Measurements from ENCODE around the gene UFL1. TPM values are rescaled to one million over a fixed set of nuclear protein-coding genes. Genes with fewer than 3 reads are reported as not detected.
"Not testable (repeated sequence)": the region's sequence is repeated elsewhere in the genome, so short reads cannot be mapped to it uniquely, and the experiment has no call there.

Gene UFL1
- total and polyA plus RNA-seq, 5 experiments from 2014 or later = 17.9 to 40.2 (median 22.6) TPM

DNA sequence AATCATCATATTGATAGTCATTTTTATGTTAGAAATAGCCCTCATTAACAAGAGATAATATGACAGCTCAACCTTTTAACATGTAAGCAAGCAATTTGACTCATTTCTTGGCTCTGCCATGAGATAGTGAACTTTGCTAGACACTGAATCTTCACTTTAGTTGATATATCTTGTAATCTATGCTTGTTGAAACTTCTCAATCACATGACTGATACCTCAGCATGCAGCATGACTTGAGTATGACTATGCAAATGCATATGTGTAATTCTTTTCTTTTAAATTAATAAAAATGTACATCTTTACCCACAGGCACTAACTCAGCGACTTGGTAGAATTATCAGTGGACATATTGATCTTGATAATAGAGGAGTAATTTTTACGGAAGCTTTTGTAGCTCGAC is 6.6 kb downstream of the UFL1 start:
- DNase-seq (no peak), ATAC-seq (no peak)
- H3K27ac Mint-ChIP-seq = no peak overlapping the region
- no peak overlapping the region for H3K4me3 Mint-ChIP-seq
- H3K4me1 Mint-ChIP-seq = peaks cover 9 to 50% (median 40%) of the 10 kb centered on the region in 4 donors
- H3K9me3 Mint-ChIP-seq = no peaks in the 10 kb centered on the region
- H3K27me3 Mint-ChIP-seq = no peaks in the 10 kb centered on the region
- peaks cover 12 to 74% (median 37%) of the 10 kb centered on the region in 3 donors for H3K36me3 Mint-ChIP-seq
- POLR2A ChIA-PET = no interaction called here

DNA sequence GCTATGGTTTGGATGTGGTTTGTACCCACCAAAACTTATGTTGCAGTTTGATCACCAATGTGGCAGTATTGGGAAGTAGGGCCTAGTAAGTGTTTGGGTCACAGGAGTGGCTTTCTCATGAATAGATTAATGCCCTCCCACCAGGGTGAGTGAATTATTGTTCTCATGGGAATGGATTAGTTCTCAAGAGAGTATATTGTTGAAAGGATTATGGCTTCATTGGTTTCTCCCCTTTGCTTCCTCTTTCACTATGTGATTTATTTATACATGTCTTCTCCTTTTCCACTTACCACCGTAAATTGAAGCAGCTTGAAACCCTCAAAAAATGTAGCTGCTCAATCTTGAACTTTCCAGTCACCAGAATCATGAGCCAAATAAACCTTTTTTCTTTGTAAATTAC is 10.8 kb downstream of the UFL1 start:
- no peak for DNase-seq
- POLR2A ChIA-PET = no interaction called here
- Mint-ChIP-seq H3K4me1 (peaks cover 9 to 40% (median 33%) of the 10 kb centered on the region in 4 donors), H3K27me3 (no peaks in the 10 kb centered on the region), H3K36me3 (peaks cover 7 to 73% (median 39%) of the 10 kb centered on the region in 3 donors), H3K4me3 (no peak overlapping the region), H3K27ac (peak overlapping the region in 2 of 10 donors; percentile 16 to 30), H3K9me3 (no peaks in the 10 kb centered on the region)
- no peak for ATAC-seq

DNA sequence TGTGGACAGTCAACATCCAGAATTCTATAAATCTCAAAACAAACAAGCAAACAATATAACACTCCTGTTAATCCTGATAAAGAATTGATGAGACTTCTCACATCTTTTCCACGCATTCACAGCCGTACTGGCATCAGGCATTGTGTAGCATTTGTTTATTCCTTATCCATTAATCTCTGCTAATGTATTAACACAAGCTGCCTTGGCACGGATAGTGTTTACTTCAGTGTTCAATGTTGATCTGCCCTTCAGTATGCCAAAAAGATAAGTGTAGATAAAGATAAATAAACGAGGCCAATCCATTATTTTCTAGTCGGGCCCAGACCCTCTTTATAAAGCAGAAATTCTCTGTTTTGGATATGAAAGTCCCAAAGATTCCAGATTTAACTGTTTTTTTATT is 16.1 kb downstream of the UFL1 start:
- POLR2A ChIA-PET = no interaction called here
- Mint-ChIP-seq H3K9me3 (no peaks in the 10 kb centered on the region), H3K36me3 (peaks cover 0 to 63% (median 18%) of the 10 kb centered on the region in 3 donors), H3K27me3 (no peaks in the 10 kb centered on the region), H3K4me1 (peaks cover 0 to 9% (median 2%) of the 10 kb centered on the region in 4 donors), H3K27ac (no peak overlapping the region), H3K4me3 (no peak overlapping the region)
- DNase-seq (no peak), ATAC-seq (no peak)

DNA sequence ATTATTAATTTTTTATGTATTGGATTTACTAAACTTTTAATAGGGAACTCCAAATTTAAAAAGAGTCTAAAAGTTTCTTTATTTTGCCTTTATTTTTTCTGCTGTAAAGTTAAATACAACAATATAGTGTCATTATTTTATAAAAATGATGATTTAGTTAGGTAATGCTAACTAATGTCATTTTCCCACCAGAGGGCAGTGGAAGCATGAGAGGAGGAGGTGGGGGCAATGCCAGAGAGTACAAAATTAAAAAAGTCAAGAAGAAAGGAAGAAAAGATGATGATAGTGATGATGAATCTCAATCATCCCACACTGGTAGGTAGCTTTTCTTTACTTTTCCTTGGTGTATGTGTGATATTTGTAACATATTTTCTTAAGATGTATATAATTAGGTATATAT is 21.1 kb downstream of the UFL1 start:
- ATAC-seq (no peak), DNase-seq (peak in 2 of 10 donors; percentile 22 to 25)
- H3K9me3 Mint-ChIP-seq = no peaks in the 10 kb centered on the region
- H3K4me1 Mint-ChIP-seq = peaks cover 0 to 3% (median under 1%) of the 10 kb centered on the region in 4 donors
- POLR2A ChIA-PET = no interaction called here
- H3K27me3 Mint-ChIP-seq = no peaks in the 10 kb centered on the region
- H3K36me3 Mint-ChIP-seq = peaks cover 0 to 73% (median 20%) of the 10 kb centered on the region in 3 donors
- H3K27ac Mint-ChIP-seq = peak overlapping the region in 1 of 10 donors; percentile 32
- H3K4me3 Mint-ChIP-seq = no peak overlapping the region

DNA sequence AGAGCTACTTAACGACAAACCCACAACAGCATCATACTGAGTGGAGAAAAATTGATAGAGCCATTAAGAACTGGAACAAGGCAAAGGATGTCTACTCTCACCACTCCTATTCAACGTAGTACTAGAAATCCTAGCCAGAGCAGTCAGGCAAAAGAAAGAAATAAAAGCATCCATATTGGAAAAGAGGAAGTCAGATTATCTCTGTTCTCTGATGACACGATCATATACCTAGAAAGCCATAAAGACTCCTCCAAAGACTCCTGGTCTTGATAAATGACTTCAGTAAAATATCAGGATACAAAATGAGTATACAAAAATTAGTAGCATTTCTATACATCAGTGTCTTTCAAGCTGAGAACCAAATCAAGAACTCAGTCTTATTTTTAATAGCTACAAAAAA is 24.3 kb downstream of the UFL1 start:
- POLR2A ChIA-PET = no interaction called here
- Mint-ChIP-seq H3K27me3 (no peaks in the 10 kb centered on the region), H3K9me3 (no peaks in the 10 kb centered on the region), H3K4me1 (peaks cover 0 to 3% (median under 1%) of the 10 kb centered on the region in 4 donors), H3K27ac (peak overlapping the region in 2 of 10 donors; percentile 0 to 39), H3K4me3 (no peak overlapping the region), H3K36me3 (peaks cover 7 to 68% (median 23%) of the 10 kb centered on the region in 3 donors)
- ATAC-seq = no peak
- no peak for DNase-seq

DNA sequence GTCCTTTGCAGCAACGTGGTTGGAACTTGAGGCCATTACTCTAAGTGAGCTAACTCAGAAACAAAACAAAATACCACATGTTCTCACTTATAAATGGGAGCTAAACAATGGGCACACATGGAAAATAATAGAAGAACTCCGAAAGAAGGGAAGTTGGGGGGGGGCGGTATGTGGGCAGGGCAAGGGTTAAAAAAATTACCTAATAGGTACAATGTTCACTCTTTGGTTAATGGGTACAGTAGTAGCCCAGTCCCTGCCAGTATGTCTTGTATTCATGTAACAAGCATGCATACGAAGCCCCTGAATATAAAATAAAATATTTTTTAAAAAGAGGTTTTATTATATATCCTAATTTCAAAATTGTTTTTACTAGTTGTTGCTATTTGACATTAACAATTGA is 26.0 kb downstream of the UFL1 start:
- Mint-ChIP-seq H3K9me3 (no peaks in the 10 kb centered on the region), H3K4me1 (peaks cover 0 to 3% (median 0%) of the 10 kb centered on the region in 4 donors), H3K27me3 (no peaks in the 10 kb centered on the region), H3K36me3 (peaks cover 12 to 77% (median 32%) of the 10 kb centered on the region in 3 donors), H3K27ac (no peak overlapping the region), H3K4me3 (no peak overlapping the region)
- ATAC-seq = no peak
- no peak for DNase-seq
- POLR2A ChIA-PET = no interaction called here

DNA sequence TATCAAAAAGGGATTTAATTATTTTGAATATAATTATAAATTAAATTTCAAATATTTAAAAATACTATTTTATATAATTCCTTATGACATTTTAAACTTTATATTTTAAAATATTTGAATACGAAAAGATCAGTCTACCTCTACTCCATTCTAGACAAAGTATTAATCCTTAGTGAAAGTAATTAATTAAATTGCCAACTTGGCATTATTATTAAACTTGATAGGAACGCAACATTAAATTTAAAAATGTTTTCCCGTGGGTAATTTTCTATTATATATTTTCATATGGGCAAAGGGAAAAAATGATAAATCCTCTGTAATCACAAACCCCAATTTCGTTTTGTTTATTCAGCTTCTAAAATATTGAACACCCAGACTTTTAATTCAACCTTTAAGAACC is 33.0 kb downstream of the UFL1 start:
- Mint-ChIP-seq H3K4me3 (no peak overlapping the region), H3K27ac (no peak overlapping the region), H3K9me3 (no peaks in the 10 kb centered on the region), H3K4me1 (peaks cover 0 to 4% (median 0%) of the 10 kb centered on the region in 4 donors), H3K36me3 (peaks cover 28 to 63% (median 38%) of the 10 kb centered on the region in 3 donors), H3K27me3 (peaks cover 0 to 4% (median 0%) of the 10 kb centered on the region in 5 donors)
- no peak for ATAC-seq
- DNase-seq = no peak
- POLR2A ChIA-PET = no interaction called here

DNA sequence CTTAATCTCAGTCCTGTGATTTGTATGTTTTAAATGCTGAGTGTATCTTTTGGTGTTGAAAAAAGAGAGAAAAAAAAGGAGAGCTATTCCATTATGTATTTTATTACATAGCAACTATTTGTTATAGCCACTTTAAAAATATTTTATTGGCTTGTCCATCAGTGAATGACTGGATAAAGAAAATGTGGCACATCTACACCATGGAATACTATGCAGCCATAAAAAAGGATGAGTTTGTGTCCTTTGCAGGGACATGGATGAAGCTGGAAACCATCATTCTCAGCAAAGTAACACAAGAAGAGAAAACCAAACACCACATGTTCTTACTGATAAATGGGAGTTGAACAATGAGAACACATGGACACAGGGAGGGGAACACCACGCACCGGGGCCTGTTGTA is 38.1 kb downstream of the UFL1 start:
- H3K9me3 Mint-ChIP-seq, DNase-seq, H3K4me3 Mint-ChIP-seq, POLR2A ChIA-PET, ATAC-seq, H3K27ac Mint-ChIP-seq, H3K4me1 Mint-ChIP-seq: not testable (repeated sequence)
- peaks cover 12 to 17% (median 13%) of the 10 kb centered on the region in 3 donors for H3K36me3 Mint-ChIP-seq
- H3K27me3 Mint-ChIP-seq = peaks cover 0 to 11% (median 0%) of the 10 kb centered on the region in 5 donors

DNA sequence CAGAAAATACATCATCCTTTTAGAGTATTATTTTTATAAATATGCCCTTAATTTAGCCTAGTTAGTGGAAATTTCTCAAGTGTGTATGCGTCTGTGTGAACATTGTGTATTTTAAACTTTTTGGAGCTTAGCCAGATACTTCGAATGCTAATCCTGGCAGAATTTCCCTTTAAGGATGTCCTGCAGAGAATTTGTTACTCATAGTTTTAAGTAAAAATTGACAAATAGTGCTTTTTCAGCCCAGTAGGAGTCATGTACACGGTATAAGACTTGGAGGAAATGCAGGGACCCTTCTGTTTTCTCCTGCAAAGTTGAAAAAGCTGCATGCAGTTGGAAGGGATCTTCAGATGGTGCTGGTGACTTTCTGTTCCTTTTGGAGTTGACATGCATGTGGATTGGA is 41.3 kb downstream of the UFL1 start, which contains the start of gene FHL5:
FHL5 (plus strand) TSS at position 243 of the 400 bp plus-strand sequence. CDS start 40,486 bp downstream, outside the sequence.
- no peak for DNase-seq
- Mint-ChIP-seq H3K27ac (no peak within 1 kb of the TSS), H3K4me1 (peaks cover 0 to 2% (median 0%) of the 10 kb centered on the region in 4 donors), H3K4me3 (no peak within 1 kb of the TSS), H3K36me3 (peaks cover 0 to under 1% (median 0%) of the 10 kb centered on the region in 3 donors), H3K27me3 (peaks cover 0 to 11% (median 2%) of the 10 kb centered on the region in 5 donors), H3K9me3 (peaks cover 0 to 4% (median 0%) of the 10 kb centered on the region in 9 donors)
- POLR2A ChIA-PET = no interaction called here
- no peak for ATAC-seq

DNA sequence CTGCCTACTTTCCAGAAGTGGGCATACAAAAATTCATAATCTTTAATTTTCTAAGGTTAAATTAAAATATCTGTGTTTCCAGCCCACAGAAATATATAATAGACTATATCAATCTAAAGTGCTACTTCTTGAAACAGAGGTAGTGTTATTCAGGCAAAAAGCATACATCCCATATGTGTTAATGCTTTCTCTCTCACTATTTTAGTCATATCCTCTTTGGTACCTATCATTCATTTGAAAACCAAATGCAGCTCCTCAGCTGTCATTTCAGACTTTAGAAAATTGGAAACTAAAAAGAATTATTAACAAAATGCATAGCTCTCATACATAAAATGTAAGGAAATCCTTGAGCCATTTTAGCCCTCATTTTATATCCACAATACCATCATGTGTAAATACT is 42.2 kb downstream of the UFL1 start:
- Mint-ChIP-seq H3K27ac (no peak overlapping the region), H3K4me1 (peaks cover 0 to 2% (median 0%) of the 10 kb centered on the region in 4 donors), H3K36me3 (peaks cover 0 to 6% (median 0%) of the 10 kb centered on the region in 3 donors), H3K27me3 (peaks cover 0 to 11% (median 7%) of the 10 kb centered on the region in 5 donors), H3K4me3 (no peak overlapping the region), H3K9me3 (peaks cover 0 to 6% (median 2%) of the 10 kb centered on the region in 9 donors)
- no peak for ATAC-seq
- POLR2A ChIA-PET = no interaction called here
- no peak for DNase-seq

DNA sequence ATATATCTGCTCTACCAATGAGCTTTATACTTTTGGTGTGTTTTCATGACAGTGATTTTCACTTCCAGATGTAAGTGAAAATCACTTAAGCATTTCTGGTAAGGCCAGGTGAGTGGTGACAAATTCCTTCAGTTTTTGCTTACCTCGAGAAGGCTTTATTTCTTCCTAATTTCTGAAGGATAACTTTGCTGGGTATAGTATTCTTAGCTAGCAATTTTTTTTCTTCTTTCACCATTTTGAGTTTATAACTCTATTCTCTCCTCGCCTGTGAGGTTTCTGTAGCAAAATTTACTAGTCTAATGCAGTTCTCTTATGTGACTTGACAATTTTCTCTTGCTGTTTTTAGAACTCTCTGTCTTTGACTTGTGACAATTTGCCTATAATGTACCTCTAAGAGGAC is 48.4 kb downstream of the UFL1 start:
- Mint-ChIP-seq H3K27ac (no peak overlapping the region), H3K9me3 (peaks cover 2 to 44% (median 27%) of the 10 kb centered on the region in 9 donors), H3K4me1 (no peaks in the 10 kb centered on the region), H3K36me3 (peaks cover 0 to 28% (median 5%) of the 10 kb centered on the region in 3 donors), H3K4me3 (no peak overlapping the region), H3K27me3 (peaks cover 1 to 30% (median 20%) of the 10 kb centered on the region in 5 donors)
- POLR2A ChIA-PET = no interaction called here
- ATAC-seq (no peak), DNase-seq (no peak)

DNA sequence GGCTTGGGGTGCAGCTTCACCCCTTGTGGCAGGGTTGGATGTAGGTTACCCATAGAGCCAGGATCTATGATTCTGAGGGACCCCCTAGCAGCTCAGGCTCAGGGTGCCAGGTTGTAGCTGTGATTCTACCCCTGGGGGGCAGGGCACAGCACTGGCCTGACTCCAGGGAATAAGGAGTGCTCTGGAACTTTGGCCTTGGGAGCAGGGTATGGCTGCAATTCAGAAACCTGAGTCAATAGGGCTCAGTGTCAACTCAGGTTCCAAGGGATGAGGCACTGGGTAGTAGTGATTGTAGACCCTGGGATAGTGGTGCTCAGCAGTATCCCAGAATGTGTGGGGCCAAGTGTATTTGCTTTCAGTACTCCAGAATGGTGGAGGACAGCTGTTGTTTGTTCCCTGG is 49.9 kb downstream of the UFL1 start:
- DNase-seq (no peak), ATAC-seq (no peak)
- peaks cover 0 to 28% (median 5%) of the 10 kb centered on the region in 3 donors for H3K36me3 Mint-ChIP-seq
- POLR2A ChIA-PET = no interaction called here
- peaks cover 8 to 44% (median 26%) of the 10 kb centered on the region in 5 donors for H3K27me3 Mint-ChIP-seq
- H3K4me3 Mint-ChIP-seq = no peak overlapping the region
- H3K4me1 Mint-ChIP-seq = peaks cover 0 to 2% (median 0%) of the 10 kb centered on the region in 4 donors
- no peak overlapping the region for H3K27ac Mint-ChIP-seq
- peaks cover 0 to 44% (median 27%) of the 10 kb centered on the region in 9 donors for H3K9me3 Mint-ChIP-seq

DNA sequence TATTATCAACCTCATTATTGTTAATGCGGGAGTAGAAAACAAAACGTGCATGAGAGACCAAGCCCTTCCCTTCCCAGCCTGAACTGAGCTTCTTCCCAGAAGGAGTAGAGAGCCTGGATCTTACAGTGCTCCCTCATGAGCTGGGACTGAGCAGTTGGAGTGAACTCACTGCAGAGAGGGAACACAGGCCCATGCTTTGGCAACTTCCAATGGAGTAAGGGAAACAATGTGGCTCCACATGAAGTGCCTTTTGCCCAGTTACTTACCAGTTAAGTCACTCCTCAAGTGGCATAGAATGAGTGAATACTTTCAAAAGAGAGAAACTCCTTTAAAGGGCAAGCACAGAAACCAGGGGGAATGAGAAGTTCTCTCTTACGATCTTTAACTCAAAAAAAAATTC is 53.8 kb downstream of the UFL1 start:
- no peak overlapping the region for H3K27ac Mint-ChIP-seq
- DNase-seq = no peak
- H3K4me3 Mint-ChIP-seq = no peak overlapping the region
- H3K36me3 Mint-ChIP-seq = peaks cover 0 to 8% (median 1%) of the 10 kb centered on the region in 3 donors
- peaks cover 0 to 26% (median 10%) of the 10 kb centered on the region in 9 donors for H3K9me3 Mint-ChIP-seq
- POLR2A ChIA-PET = no interaction called here
- no peak for ATAC-seq
- peaks cover 0 to 2% (median 0%) of the 10 kb centered on the region in 4 donors for H3K4me1 Mint-ChIP-seq
- peaks cover 10 to 26% (median 24%) of the 10 kb centered on the region in 5 donors for H3K27me3 Mint-ChIP-seq

DNA sequence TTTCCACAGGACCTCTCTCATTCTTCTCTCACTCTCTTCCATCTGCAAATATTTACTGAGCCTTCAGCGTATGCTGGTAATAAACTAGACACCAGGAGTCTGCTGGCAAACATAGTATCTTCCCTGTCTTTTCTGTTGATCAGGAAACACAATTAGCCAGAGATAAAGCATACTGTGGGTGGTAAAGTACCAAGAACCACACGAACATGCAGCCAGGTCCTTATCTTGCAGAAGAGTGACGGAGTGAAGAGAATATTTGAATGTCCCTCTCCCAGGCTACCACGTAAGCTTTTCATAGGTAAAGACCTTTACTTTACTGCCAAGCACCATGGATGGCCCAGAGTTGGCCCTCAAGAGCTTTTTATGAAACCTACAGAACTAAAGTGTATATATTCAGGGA is 54.6 kb downstream of the UFL1 start:
- no peaks in the 10 kb centered on the region for H3K36me3 Mint-ChIP-seq
- no peak for DNase-seq

More for the DNA sequence above, 54.6 kb downstream of the UFL1 start:
- peaks cover 0 to 2% (median 0%) of the 10 kb centered on the region in 4 donors for H3K4me1 Mint-ChIP-seq
- ATAC-seq = no peak
- no peak overlapping the region for H3K4me3 Mint-ChIP-seq
- H3K27me3 Mint-ChIP-seq = peaks cover 10 to 24% (median 21%) of the 10 kb centered on the region in 5 donors
- no peak overlapping the region for H3K27ac Mint-ChIP-seq
- H3K9me3 Mint-ChIP-seq = peaks cover 0 to 17% (median 2%) of the 10 kb centered on the region in 9 donors
- POLR2A ChIA-PET = no interaction called here
